ENCODE data around the gene MBP.

DNA sequence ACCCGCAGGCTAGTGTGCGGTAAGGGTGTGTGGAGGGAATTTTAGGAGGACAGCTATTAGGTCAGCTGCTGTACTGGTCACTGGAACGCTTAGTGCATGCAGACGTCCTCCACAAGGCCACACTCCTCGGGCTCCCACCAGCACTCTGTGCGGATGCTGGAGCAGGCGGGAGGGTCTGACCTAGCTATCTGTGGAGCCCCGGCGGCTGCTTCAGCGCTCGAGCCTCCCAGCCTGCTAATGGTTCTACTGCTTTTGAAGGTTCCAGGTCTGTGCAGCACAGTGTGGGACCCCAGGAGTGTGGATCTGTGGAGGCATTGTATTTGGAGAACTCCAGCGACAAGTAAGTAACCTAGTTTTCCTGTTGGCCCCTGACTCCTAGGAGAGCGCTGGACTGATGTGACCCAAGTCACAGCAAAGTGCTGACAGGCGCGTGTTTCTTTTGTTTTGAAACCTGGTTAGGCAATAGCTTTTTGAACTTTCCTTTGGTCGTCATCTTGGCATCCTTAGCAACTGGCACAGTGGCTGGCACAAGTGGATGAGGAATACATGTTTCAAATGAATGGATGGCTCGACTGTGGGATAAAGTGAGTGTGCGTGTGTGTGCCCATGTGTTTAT is 196.8 kb downstream of the MBP start:
- TF ChIP-seq, protein P1, sequence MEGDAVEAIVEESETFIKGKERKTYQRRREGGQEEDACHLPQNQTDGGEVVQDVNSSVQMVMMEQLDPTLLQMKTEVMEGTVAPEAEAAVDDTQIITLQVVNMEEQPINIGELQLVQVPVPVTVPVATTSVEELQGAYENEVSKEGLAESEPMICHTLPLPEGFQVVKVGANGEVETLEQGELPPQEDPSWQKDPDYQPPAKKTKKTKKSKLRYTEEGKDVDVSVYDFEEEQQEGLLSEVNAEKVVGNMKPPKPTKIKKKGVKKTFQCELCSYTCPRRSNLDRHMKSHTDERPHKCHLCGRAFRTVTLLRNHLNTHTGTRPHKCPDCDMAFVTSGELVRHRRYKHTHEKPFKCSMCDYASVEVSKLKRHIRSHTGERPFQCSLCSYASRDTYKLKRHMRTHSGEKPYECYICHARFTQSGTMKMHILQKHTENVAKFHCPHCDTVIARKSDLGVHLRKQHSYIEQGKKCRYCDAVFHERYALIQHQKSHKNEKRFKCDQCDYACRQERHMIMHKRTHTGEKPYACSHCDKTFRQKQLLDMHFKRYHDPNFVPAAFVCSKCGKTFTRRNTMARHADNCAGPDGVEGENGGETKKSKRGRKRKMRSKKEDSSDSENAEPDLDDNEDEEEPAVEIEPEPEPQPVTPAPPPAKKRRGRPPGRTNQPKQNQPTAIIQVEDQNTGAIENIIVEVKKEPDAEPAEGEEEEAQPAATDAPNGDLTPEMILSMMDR (conservative IDR thresholded peaks at IDR 0.05; ENCODE audit: low read depth, low read length), result no peak
- no peak for TF ChIP-seq EZH2 (IDR thresholded peaks at IDR 0.05; ENCODE audit: low read length, unreplicated experiment)

Data from PC-3 (cell line).